HG03432 (cell line): ENCODE data around the gene MLH3.

Experiments used
- ATAC-seq: cut with Tn5 transposase; IDR thresholded peaks from one replicate; pipeline ENCODE4 v1.9.1; 2021; ENCODE audit warnings: mild to moderate bottlenecking, moderate library complexity; ENCODE audit not compliant: unreplicated experiment

The MLH3 gene

GRCh38 chr14:74988131-74988530, 63.1 kb downstream of the MLH3 start:
- no peak for ATAC-seq

- ATAC-seq: no peak
Measured at GRCh38 chr14:74985806-74986205, 65.5 kb downstream of the MLH3 start.

- ATAC-seq: no peak
Measured at GRCh38 chr14:74985028-74985310, 66.3 kb downstream of the MLH3 start.

GRCh38 chr14:74984236-74985027, 66.8 kb downstream of the MLH3 start:
- no peak for ATAC-seq

- no peak for ATAC-seq
Measured at GRCh38 chr14:74983343-74983742, 67.9 kb downstream of the MLH3 start.

GRCh38 chr14:74982661-74983060, 68.6 kb downstream of the MLH3 start:
- no peak for ATAC-seq

GRCh38 chr14:74981833-74982232, 69.4 kb downstream of the MLH3 start:
- ATAC-seq: no peak

GRCh38 chr14:74981462-74981782, 69.8 kb downstream of the MLH3 start:
- no peak for ATAC-seq

- no peak for ATAC-seq
Measured at GRCh38 chr14:74980731-74981461, 70.4 kb downstream of the MLH3 start.

GRCh38 chr14:74980398-74980730, 70.9 kb downstream of the MLH3 start:
- no peak for ATAC-seq

GRCh38 chr14:74979442-74980397, 71.5 kb downstream of the MLH3 start:
- ATAC-seq: no peak

GRCh38 chr14:74979029-74979428, 72.2 kb downstream of the MLH3 start:
- ATAC-seq: no peak

GRCh38 chr14:74978416-74978947, 72.8 kb downstream of the MLH3 start:
- ATAC-seq: no peak

- ATAC-seq: no peak
Measured at GRCh38 chr14:74977901-74978385, 73.3 kb downstream of the MLH3 start.

- ATAC-seq: no peak
Measured at GRCh38 chr14:74977164-74977900, 73.9 kb downstream of the MLH3 start.

- ATAC-seq: no peak
Measured at GRCh38 chr14:74976264-74977113, 74.8 kb downstream of the MLH3 start.

- no peak for ATAC-seq
Measured at GRCh38 chr14:74975059-74975810, 76.0 kb downstream of the MLH3 start.

- no peak for ATAC-seq
Measured at GRCh38 chr14:74974364-74975058, 76.8 kb downstream of the MLH3 start.
